ENCODE measurements around the gene MYCT1.

Gene MYCT1

DNA sequence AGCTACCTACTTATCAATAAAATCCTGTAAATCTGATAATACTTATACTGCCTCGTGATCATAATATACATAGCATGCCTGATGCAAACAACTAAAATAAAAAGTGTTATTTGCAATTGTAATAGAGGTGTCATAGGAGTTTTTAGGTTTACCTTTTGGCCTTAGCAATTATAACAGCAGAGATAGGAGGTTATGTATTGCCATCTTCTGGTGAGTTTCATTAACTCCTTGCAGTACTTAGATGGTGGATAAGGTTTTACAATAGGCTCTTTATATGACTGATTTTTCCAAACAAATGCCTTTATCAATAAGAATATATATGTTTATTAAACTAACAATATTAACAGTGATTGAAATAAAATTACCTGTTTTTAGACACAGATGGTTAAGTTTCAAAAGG lies 27.8 kb upstream of the MYCT1 start:
- no peak overlapping the region for H3K9ac ChIP-seq (ENCODE audit: low read depth, low read length, poor library complexity)
- no peak for DNase-seq (ENCODE audit: low spot score)
- H4K8ac ChIP-seq (ENCODE audit: low read depth, low read length): no peak overlapping the region
- no peak overlapping the region for H3K27ac ChIP-seq (replicated peaks; ENCODE audit: low read length)
- H2BK15ac ChIP-seq (ENCODE audit: low read length): no peak overlapping the region
- no peak overlapping the region for H4K91ac ChIP-seq (ENCODE audit: low read depth, low read length, poor library complexity)
- no CpG with 5 or more reads among the region's 1 CpG for WGBS, 2 donors (ENCODE audit: extremely low coverage in 2 of 2, insufficient read length in 2 of 2, insufficient replicate concordance in 1 of 2)
- no peak overlapping the region for H2BK12ac ChIP-seq (ENCODE audit: low read length)
- H3K9me3 ChIP-seq (replicated peaks in 1 of 2; ENCODE audit: control insufficient read depth in 2 of 2, insufficient read depth in 1 of 2, low read depth in 1 of 2, low read length in 2 of 2): no peaks in the 10 kb centered on the region
- no peak overlapping the region for H3K18ac ChIP-seq (ENCODE audit: low read length)
- no peak overlapping the region for H3K23ac ChIP-seq (ENCODE audit: low read depth, low read length, poor library complexity)
- no peak overlapping the region for H3K4me2 ChIP-seq (ENCODE audit: insufficient read depth, low read length, poor library complexity, severe bottlenecking)
- H3K4ac ChIP-seq (ENCODE audit: low read length): no peak overlapping the region
- no peaks in the 10 kb centered on the region for H3K27me3 ChIP-seq (ENCODE audit: control insufficient read depth in 3 of 3, insufficient read depth in 3 of 3, low read depth in 1 of 3, low read length in 3 of 3)
- no peak overlapping the region for H2BK120ac ChIP-seq (ENCODE audit: low read depth, low read length)
- H2AFZ ChIP-seq (ENCODE audit: low read length): no peak overlapping the region
- no peak overlapping the region for H2BK5ac ChIP-seq (ENCODE audit: low read length)
- no peak overlapping the region for H3K4me3 ChIP-seq (ENCODE audit: low read length in 2 of 2)
- no peaks in the 10 kb centered on the region for H3K79me1 ChIP-seq (ENCODE audit: low read depth, low read length)
- H3K14ac ChIP-seq (ENCODE audit: low read length): no peak overlapping the region
- H3K4me1 ChIP-seq (ENCODE audit: control insufficient read depth in 2 of 2, insufficient read depth in 1 of 2, low read depth in 1 of 2, low read length in 2 of 2): no peaks in the 10 kb centered on the region
- H2AK5ac ChIP-seq (ENCODE audit: low read depth, low read length): no peak overlapping the region
- no peaks in the 10 kb centered on the region for H3K36me3 ChIP-seq (replicated peaks in 1 of 2; ENCODE audit: control insufficient read depth in 2 of 2, insufficient read depth in 2 of 2, low read length in 2 of 2)

DNA sequence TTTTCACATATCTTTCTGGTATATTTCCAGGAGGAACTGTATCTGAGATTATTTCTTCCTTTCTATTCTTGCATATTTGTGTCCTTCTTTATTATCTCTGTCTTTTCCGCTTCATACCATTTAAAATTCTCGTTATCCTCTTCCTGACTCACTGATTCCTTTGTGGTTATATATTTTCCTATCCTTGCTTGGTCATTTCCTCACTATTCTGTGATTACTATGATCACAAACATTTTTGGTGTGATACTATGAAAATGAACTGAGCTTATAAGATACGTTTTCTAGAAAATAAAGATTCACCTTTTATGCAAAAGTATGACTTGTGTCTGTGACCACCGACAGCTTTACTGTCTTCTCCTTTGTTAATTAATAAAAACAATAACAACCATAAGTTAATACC lies 26.5 kb upstream of the MYCT1 start:
- no peak overlapping the region for H2AFZ ChIP-seq (ENCODE audit: low read length)
- no peak overlapping the region for H2BK15ac ChIP-seq (ENCODE audit: low read length)
- no peak for DNase-seq (ENCODE audit: low spot score)
- no peaks in the 10 kb centered on the region for H3K27me3 ChIP-seq (ENCODE audit: control insufficient read depth in 3 of 3, insufficient read depth in 3 of 3, low read depth in 1 of 3, low read length in 3 of 3)
- H2AK5ac ChIP-seq (ENCODE audit: low read depth, low read length): no peak overlapping the region
- H3K79me1 ChIP-seq (ENCODE audit: low read depth, low read length): no peaks in the 10 kb centered on the region
- no peak overlapping the region for H3K4me2 ChIP-seq (ENCODE audit: insufficient read depth, low read length, poor library complexity, severe bottlenecking)
- no peaks in the 10 kb centered on the region for H3K9me3 ChIP-seq (replicated peaks in 1 of 2; ENCODE audit: control insufficient read depth in 2 of 2, insufficient read depth in 1 of 2, low read depth in 1 of 2, low read length in 2 of 2)
- H4K91ac ChIP-seq (ENCODE audit: low read depth, low read length, poor library complexity): no peak overlapping the region
- H3K18ac ChIP-seq (ENCODE audit: low read length): no peak overlapping the region
- no peaks in the 10 kb centered on the region for H3K36me3 ChIP-seq (replicated peaks in 1 of 2; ENCODE audit: control insufficient read depth in 2 of 2, insufficient read depth in 2 of 2, low read length in 2 of 2)
- H3K14ac ChIP-seq (ENCODE audit: low read length): no peak overlapping the region
- no peak overlapping the region for H3K23ac ChIP-seq (ENCODE audit: low read depth, low read length, poor library complexity)
- no peak overlapping the region for H3K4ac ChIP-seq (ENCODE audit: low read length)
- no peaks in the 10 kb centered on the region for H3K4me1 ChIP-seq (ENCODE audit: control insufficient read depth in 2 of 2, insufficient read depth in 1 of 2, low read depth in 1 of 2, low read length in 2 of 2)
- no peak overlapping the region for H3K9ac ChIP-seq (ENCODE audit: low read depth, low read length, poor library complexity)
- no peak overlapping the region for H2BK5ac ChIP-seq (ENCODE audit: low read length)
- H4K8ac ChIP-seq (ENCODE audit: low read depth, low read length): no peak overlapping the region
- H2BK12ac ChIP-seq (ENCODE audit: low read length): no peak overlapping the region
- no peak overlapping the region for H3K4me3 ChIP-seq (ENCODE audit: low read length in 2 of 2)
- H2BK120ac ChIP-seq (ENCODE audit: low read depth, low read length): no peak overlapping the region
- no CpG with 5 or more reads among the region's 4 CpGs for WGBS, 2 donors (ENCODE audit: extremely low coverage in 2 of 2, insufficient read length in 2 of 2, insufficient replicate concordance in 1 of 2)
- no peak overlapping the region for H3K27ac ChIP-seq (replicated peaks; ENCODE audit: low read length)

DNA sequence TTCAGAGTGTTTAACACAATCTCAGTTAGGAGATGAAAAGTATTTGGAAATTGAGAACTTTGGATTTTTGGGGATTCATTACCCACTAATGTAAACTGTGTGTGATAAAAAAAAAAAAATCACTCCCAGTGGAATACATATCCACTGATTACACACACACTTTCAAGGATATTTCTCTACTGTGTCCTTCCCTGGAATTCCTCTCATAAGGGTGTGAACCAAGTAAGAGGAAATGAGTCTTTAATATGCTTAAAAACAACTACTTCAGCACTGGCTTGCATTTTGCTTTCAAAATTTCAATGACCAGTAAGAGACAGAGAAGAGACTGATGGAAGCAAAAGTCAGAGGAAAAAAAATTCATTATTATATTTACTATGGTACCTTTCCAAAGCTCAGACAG lies 24.5 kb upstream of the MYCT1 start:
- Histone ChIP-seq H3K4me2 (ENCODE audit: insufficient read depth, low read length, poor library complexity, severe bottlenecking) (no peak overlapping the region), H3K79me1 (ENCODE audit: low read depth, low read length) (no peaks in the 10 kb centered on the region), H3K4me1 (ENCODE audit: control insufficient read depth in 2 of 2, insufficient read depth in 1 of 2, low read depth in 1 of 2, low read length in 2 of 2) (no peaks in the 10 kb centered on the region), H3K14ac (ENCODE audit: low read length) (no peak overlapping the region), H4K8ac (ENCODE audit: low read depth, low read length) (no peak overlapping the region), H3K18ac (ENCODE audit: low read length) (no peak overlapping the region), H2BK15ac (ENCODE audit: low read length) (no peak overlapping the region), H3K27me3 (ENCODE audit: control insufficient read depth in 3 of 3, insufficient read depth in 3 of 3, low read depth in 1 of 3, low read length in 3 of 3) (no peaks in the 10 kb centered on the region), H2BK5ac (ENCODE audit: low read length) (no peak overlapping the region), H4K91ac (ENCODE audit: low read depth, low read length, poor library complexity) (no peak overlapping the region), H3K23ac (ENCODE audit: low read depth, low read length, poor library complexity) (no peak overlapping the region), H2BK120ac (ENCODE audit: low read depth, low read length) (no peak overlapping the region), H2AFZ (ENCODE audit: low read length) (no peak overlapping the region), H2BK12ac (ENCODE audit: low read length) (no peak overlapping the region), H3K36me3 (replicated peaks in 1 of 2; ENCODE audit: control insufficient read depth in 2 of 2, insufficient read depth in 2 of 2, low read length in 2 of 2) (no peaks in the 10 kb centered on the region), H3K9me3 (replicated peaks in 1 of 2; ENCODE audit: control insufficient read depth in 2 of 2, insufficient read depth in 1 of 2, low read depth in 1 of 2, low read length in 2 of 2) (no peaks in the 10 kb centered on the region), H3K4me3 (ENCODE audit: low read length in 2 of 2) (no peak overlapping the region), H2AK5ac (ENCODE audit: low read depth, low read length) (no peak overlapping the region), H3K9ac (ENCODE audit: low read depth, low read length, poor library complexity) (no peak overlapping the region), H3K4ac (ENCODE audit: low read length) (no peak overlapping the region), H3K27ac (replicated peaks; ENCODE audit: low read length) (no peak overlapping the region)
- DNase-seq (ENCODE audit: low spot score): no peak

DNA sequence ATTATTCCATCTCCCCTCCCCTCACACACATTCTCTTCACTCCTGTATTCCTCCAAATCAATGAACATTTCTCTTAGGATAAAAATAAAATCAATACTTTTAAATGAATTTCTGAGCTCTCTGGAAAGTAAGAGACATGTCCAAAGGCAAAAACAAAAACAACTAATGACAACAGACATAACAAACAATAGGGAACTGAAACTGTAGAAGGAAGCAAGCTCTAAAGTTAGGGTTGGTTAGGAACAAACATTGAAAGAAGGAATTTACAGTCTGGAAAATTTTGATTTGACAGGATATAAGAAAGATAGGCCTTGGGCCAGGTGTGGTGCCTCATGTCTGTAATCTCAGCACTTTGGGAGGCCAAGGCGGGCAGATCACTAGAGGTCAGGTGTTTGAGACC lies 17.5 kb upstream of the MYCT1 start:
- no peak overlapping the region for H3K4me2 ChIP-seq (ENCODE audit: insufficient read depth, low read length, poor library complexity, severe bottlenecking)
- no peak overlapping the region for H3K23ac ChIP-seq (ENCODE audit: low read depth, low read length, poor library complexity)
- H4K8ac ChIP-seq (ENCODE audit: low read depth, low read length): no peak overlapping the region
- H3K79me1 ChIP-seq (ENCODE audit: low read depth, low read length): no peaks in the 10 kb centered on the region
- no peak overlapping the region for H2BK120ac ChIP-seq (ENCODE audit: low read depth, low read length)
- H3K9ac ChIP-seq (ENCODE audit: low read depth, low read length, poor library complexity): no peak overlapping the region
- H3K4me1 ChIP-seq (ENCODE audit: control insufficient read depth in 2 of 2, insufficient read depth in 1 of 2, low read depth in 1 of 2, low read length in 2 of 2): peaks cover 0 to 3% of the 10 kb centered on the region in 2 donors
- H3K18ac ChIP-seq (ENCODE audit: low read length): no peak overlapping the region
- no peaks in the 10 kb centered on the region for H3K27me3 ChIP-seq (ENCODE audit: control insufficient read depth in 3 of 3, insufficient read depth in 3 of 3, low read depth in 1 of 3, low read length in 3 of 3)
- no peak overlapping the region for H2BK5ac ChIP-seq (ENCODE audit: low read length)
- no peak overlapping the region for H2BK12ac ChIP-seq (ENCODE audit: low read length)
- no CpG with 5 or more reads among the region's 1 CpG for WGBS, 2 donors (ENCODE audit: extremely low coverage in 2 of 2, insufficient read length in 2 of 2, insufficient replicate concordance in 1 of 2)
- no peak for DNase-seq (ENCODE audit: low spot score)
- H2AK5ac ChIP-seq (ENCODE audit: low read depth, low read length): no peak overlapping the region
- H2BK15ac ChIP-seq (ENCODE audit: low read length): no peak overlapping the region
- H2AFZ ChIP-seq (ENCODE audit: low read length): no peak overlapping the region
- H3K14ac ChIP-seq (ENCODE audit: low read length): no peak overlapping the region
- no peak overlapping the region for H4K91ac ChIP-seq (ENCODE audit: low read depth, low read length, poor library complexity)
- H3K4me3 ChIP-seq (ENCODE audit: low read length in 2 of 2): no peak overlapping the region
- H3K36me3 ChIP-seq (replicated peaks in 1 of 2; ENCODE audit: control insufficient read depth in 2 of 2, insufficient read depth in 2 of 2, low read length in 2 of 2): no peaks in the 10 kb centered on the region
- no peak overlapping the region for H3K27ac ChIP-seq (replicated peaks; ENCODE audit: low read length)
- no peaks in the 10 kb centered on the region for H3K9me3 ChIP-seq (replicated peaks in 1 of 2; ENCODE audit: control insufficient read depth in 2 of 2, insufficient read depth in 1 of 2, low read depth in 1 of 2, low read length in 2 of 2)
- H3K4ac ChIP-seq (ENCODE audit: low read length): no peak overlapping the region
